Caco-2 (cell line): ENCODE results near the gene PAQR6. TPM values are rescaled to one million over a fixed set of nuclear protein-coding genes. Genes with fewer than 3 reads are reported as not detected.

ENCODE experiments used
- BruUV-seq: library from RNA; stranded (reverse); fragments of 400-500 nt; replicated peaks from 2 replicates; lab custom pipeline; 2021; lab: Mats Ljungman, UMichigan
- CTCF ChIA-PET: fragments of 300-600 bp; sonication (Branson Sonifier 250); formaldehyde crosslinking; loops from one replicate; lab custom pipeline; 2022; ENCODE audit warnings: antibody characterized with exemption; lab: Charles Lee
- POLR2A ChIA-PET: fragments of 300-600 bp; sonication (Branson Sonifier 250); formaldehyde crosslinking; loops from one replicate; lab custom pipeline; 2022; ENCODE audit warnings: antibody characterized with exemption; lab: Charles Lee
- DNase-seq, 2 experiments: peaks; one replicate each; pipeline versions ENCODE4 v3.0.0 to v3.0.0-alpha.2; 2020 to 2022
- H3K27me3 ChIP-seq: replicated peaks from 2 replicates; pipeline ENCODE4 v1.6.0; 2011; ENCODE audit warnings: low read length; ENCODE audit not compliant: control insufficient read depth, insufficient read depth
- H3K36me3 ChIP-seq: 2 replicates; pipeline ENCODE4 v1.5.1; 2011; ENCODE audit warnings: low read length; ENCODE audit not compliant: control insufficient read depth, insufficient read depth
- H3K4me1 ChIP-seq: fragments of 250-450 bp; sonication (Bioruptor Pico); 2 replicates; pipeline ENCODE4 v1.5.1; 2020; ENCODE audit warnings: mild to moderate bottlenecking
- H3K4me3 ChIP-seq: 2 replicates; pipeline ENCODE4 v1.5.1; 2011; ENCODE audit warnings: low read depth, mild to moderate bottlenecking, control low read depth, low read length
- H3K9me3 ChIP-seq: fragments of 250-450 bp; sonication (Bioruptor Pico); 2 replicates; pipeline ENCODE4 v1.5.1; 2020; ENCODE audit warnings: mild to moderate bottlenecking, moderate library complexity
- H3K27ac Mint-ChIP-seq: one replicate; pipeline ENCODE4 v1.8.0; 2022; ENCODE audit warnings: mixed read lengths; ENCODE audit not compliant: unreplicated experiment
- H3K27me3 Mint-ChIP-seq: one replicate; pipeline ENCODE4 v1.8.0; 2022; ENCODE audit warnings: mixed read lengths; ENCODE audit not compliant: insufficient read depth, unreplicated experiment
- H3K36me3 Mint-ChIP-seq: one replicate; pipeline ENCODE4 v1.8.0; 2022; ENCODE audit warnings: mild to moderate bottlenecking, mixed read lengths; ENCODE audit not compliant: insufficient read depth, unreplicated experiment
- H3K4me1 Mint-ChIP-seq: one replicate; pipeline ENCODE4 v1.8.0; 2022; ENCODE audit warnings: low read depth, mixed read lengths; ENCODE audit not compliant: unreplicated experiment
- H3K4me3 Mint-ChIP-seq: one replicate; pipeline ENCODE4 v1.8.0; 2022; ENCODE audit warnings: mild to moderate bottlenecking, moderate library complexity, mixed read lengths; ENCODE audit not compliant: unreplicated experiment
- H3K9me3 Mint-ChIP-seq: one replicate; pipeline ENCODE4 v1.8.0; 2022; ENCODE audit warnings: mixed read lengths; ENCODE audit not compliant: unreplicated experiment
- CTCF ChIP-seq, 2 experiments: fragments of 200-600 bp in 1 of 2; IDR thresholded peaks; 1 replicate in 1 of 2; 2 replicates in 1 of 2; pipeline versions ENCODE4 v1.5.1 to v1.8.0; 2011 to 2022; ENCODE audit warnings: antibody characterized with exemption in 1 of 2, control low read depth in 1 of 2, inconsistent platforms in 1 of 2, low read depth in 1 of 2, low read length in 1 of 2, mild to moderate bottlenecking in 1 of 2, moderate library complexity in 1 of 2; ENCODE audit not compliant: insufficient read depth in 1 of 2, severe bottlenecking in 1 of 2, unreplicated experiment in 1 of 2
- intact Hi-C: fragments of 100-400 bp; cut with micrococcal nuclease; formaldehyde crosslinking; loops from one replicate; pipeline ENCODE4 v1.10.0; 2022; ENCODE audit not compliant: unreplicated experiment
- total RNA-seq: library from RNA; stranded (reverse); gene quantifications from 2 replicates; pipeline ENCODE4 v1.2.3, GENCODE V29; 2022

Gene PAQR6
- total RNA-seq, 1 experiment from 2014 or later = 4.1 TPM

GRCh38 chr1:156226782-156227181, 21.1 kb downstream of the PAQR6 start:
- Histone ChIP-seq H3K36me3 (no peaks in the 10 kb centered on the region; the same call in none of the 2 replicates), H3K4me3 (no peak overlapping the region), H3K4me1 (peaks cover 8% of the 10 kb centered on the region; the same call in 1 of the 2 replicates), H3K27me3 (no peaks in the 10 kb centered on the region), H3K9me3 (no peaks in the 10 kb centered on the region)
- DNase-seq = no peak
- ChIA-PET CTCF (no interaction called here), POLR2A (no interaction called here)
- no peak overlapping the region for H3K27ac Mint-ChIP-seq
- no peak for TF ChIP-seq CTCF (IDR thresholded peaks at IDR 0.05; ENCODE audit: insufficient read depth in 1 of 2, low read depth in 1 of 2, low read length in 1 of 2, severe bottlenecking in 1 of 2, unreplicated experiment in 1 of 2)
- BruUV-seq = no TSS peak
- intact Hi-C loops = no loop called here
- H3K4me1 Mint-ChIP-seq = no peaks in the 10 kb centered on the region
- H3K4me3 Mint-ChIP-seq = no peak overlapping the region
- peaks cover 36% of the 10 kb centered on the region for H3K36me3 Mint-ChIP-seq
- no peaks in the 10 kb centered on the region for H3K9me3 Mint-ChIP-seq
- no peaks in the 10 kb centered on the region for H3K27me3 Mint-ChIP-seq

- peaks cover 6% of the 10 kb centered on the region; the same call in 1 of the 2 replicates for H3K4me1 ChIP-seq
- H3K4me3 Mint-ChIP-seq = no peak overlapping the region
- no peaks in the 10 kb centered on the region for H3K9me3 Mint-ChIP-seq
- intact Hi-C loops = no loop called here
- CTCF ChIA-PET = interaction anchor here (2.2 to 3.6 kb wide), 3 partner anchors 57 to 84 kb away, joined by 22 to 73 read pairs (median 55); partner anchors contain the start of genes SMG5 and TMEM79
- BruUV-seq = no TSS peak
- H3K27ac Mint-ChIP-seq = no peak overlapping the region
- peaks cover 42% of the 10 kb centered on the region for H3K36me3 Mint-ChIP-seq
- DNase-seq = no peak
- no peaks in the 10 kb centered on the region for H3K27me3 Mint-ChIP-seq
- no peaks in the 10 kb centered on the region for H3K9me3 ChIP-seq
- peaks cover 2% of the 10 kb centered on the region for H3K4me1 Mint-ChIP-seq
- POLR2A ChIA-PET = no interaction called here
- TF ChIP-seq CTCF (IDR thresholded peaks at IDR 0.05; ENCODE audit: insufficient read depth in 1 of 2, low read depth in 1 of 2, low read length in 1 of 2, severe bottlenecking in 1 of 2, unreplicated experiment in 1 of 2) = no peak
- no peaks in the 10 kb centered on the region for H3K27me3 ChIP-seq
- no peaks in the 10 kb centered on the region; the same call in none of the 2 replicates for H3K36me3 ChIP-seq
- H3K4me3 ChIP-seq = no peak overlapping the region
Observed at GRCh38 chr1:156226116-156226538, 21.7 kb downstream of the PAQR6 start.

- H3K27ac Mint-ChIP-seq = no peak overlapping the region
- H3K4me1 Mint-ChIP-seq = peaks cover 6% of the 10 kb centered on the region
- Histone ChIP-seq H3K27me3 (no peaks in the 10 kb centered on the region), H3K4me1 (peaks cover 6% of the 10 kb centered on the region; the same call in 1 of the 2 replicates), H3K36me3 (no peaks in the 10 kb centered on the region; the same call in none of the 2 replicates), H3K4me3 (no peak overlapping the region), H3K9me3 (no peaks in the 10 kb centered on the region)
- peaks cover 46% of the 10 kb centered on the region for H3K36me3 Mint-ChIP-seq
- BruUV-seq = no TSS peak
- ChIA-PET CTCF (interaction anchor here (0.6 to 3.6 kb wide), 22 partner anchors 12 to 241 kb away, joined by 3 to 73 read pairs (median 7); partner anchors contain the start of genes LMNA, MEX3A, PMF1 and SLC25A44), POLR2A (interaction anchor here (0.6 to 1.4 kb wide), 4 partner anchors 12 to 84 kb away, joined by 3 to 24 read pairs (median 8); partner anchors contain the start of gene PMF1)
- DNase-seq = no peak
- H3K9me3 Mint-ChIP-seq = no peaks in the 10 kb centered on the region
- no peak overlapping the region for H3K4me3 Mint-ChIP-seq
- no peaks in the 10 kb centered on the region for H3K27me3 Mint-ChIP-seq
- intact Hi-C loops = loop anchor here (1.0 to 2.0 kb wide), 5 partner anchors 44 to 139 kb away; no protein-coding TSS in a partner anchor
- TF ChIP-seq CTCF (IDR thresholded peaks at IDR 0.05; ENCODE audit: insufficient read depth in 1 of 2, low read depth in 1 of 2, low read length in 1 of 2, severe bottlenecking in 1 of 2, unreplicated experiment in 1 of 2) = no peak
Observed at GRCh38 chr1:156225677-156226014, 22.2 kb downstream of the PAQR6 start.
